Mucosa of descending colon (tissue), 3 donors: ENCODE data around the gene SBF2. TPM values are rescaled to one million over a fixed set of nuclear protein-coding genes. Genes with fewer than 3 reads are reported as not detected.
A peak's percentile ranks its signal among the peaks of the same experiment; 100 is the strongest.

ENCODE experiments used
- ATAC-seq: fragments of 200-7000 bp; cut with Tn5 transposase; one replicate; pipeline ENCODE4 v1.9.1; 2020; ENCODE audit warnings: mild to moderate bottlenecking, moderate library complexity
- DNase-seq, 3 donors: peaks; one replicate each; pipeline ENCODE4 v3.0.0-alpha.2; 2020
- H3K36me3 ChIP-seq: fragments of 200-600 bp; one replicate; pipeline ENCODE4 v1.8.0; 2021; ENCODE audit warnings: low read depth, mild to moderate bottlenecking
- H3K4me1 ChIP-seq: fragments of 200-600 bp; one replicate; pipeline ENCODE4 v1.8.0; 2021; ENCODE audit warnings: low read depth, mild to moderate bottlenecking
- H3K4me3 ChIP-seq: fragments of 200-600 bp; one replicate; pipeline ENCODE4 v1.8.0; 2021; ENCODE audit warnings: mild to moderate bottlenecking
- H3K9me3 ChIP-seq: fragments of 200-600 bp; one replicate; pipeline ENCODE4 v1.8.0; 2021; ENCODE audit warnings: mild to moderate bottlenecking
- CTCF ChIP-seq: fragments of 200-600 bp; IDR thresholded peaks from one replicate; pipeline ENCODE4 v1.8.0; 2022; ENCODE audit warnings: antibody characterized with exemption, mild to moderate bottlenecking
- intact Hi-C, 2 donors: fragments of 100-400 bp; cut with DNase I in 1 of 2; cut with micrococcal nuclease in 1 of 2; formaldehyde crosslinking; loops; one replicate each; pipeline versions ENCODE4 v1.11.0 to v1.11.1; 2022; cut with DNase I, micrococcal nuclease
- total RNA-seq, 3 donors: library from RNA; stranded (reverse); fragmentation: NEBNext Ultra II Directional in 2 of 3; extraction: Animal tissue kit (Norgen Biotek cat#: 25700) in 2 of 3; gene quantifications; one replicate each; pipeline versions ENCODE4 v1.2.1 to v1.2.4, GENCODE V29; 2021 to 2023
- donor health status: DM: no; HTN: no; CAD: no; lungs with moderate emphysema.
- donor health status: DM: no; HTN: no; CAD: no.
- donor health status: DM: no; HTN: yes; CAD: no.

SBF2 gene
- total RNA-seq, 3 donors from 2014 or later, result 35.2 to 60.3 (median 48.2) TPM

- intact Hi-C loops, result loop anchor here (10.0 kb wide), 2 partner anchors 223 to 573 kb away; no protein-coding TSS in a partner anchor
- Histone ChIP-seq H3K36me3 (no peaks in the 10 kb centered on the region), H3K9me3 (no peaks in the 10 kb centered on the region), H3K4me1 (peaks cover 3% of the 10 kb centered on the region), H3K4me3 (no peak overlapping the region)
- ATAC-seq (no peak), DNase-seq (no peak)
- TF ChIP-seq CTCF, result no peak
Measured at GRCh38 chr11:9752091-9752490, 541.9 kb downstream of the SBF2 start.

- Histone ChIP-seq H3K36me3 (no peaks in the 10 kb centered on the region), H3K9me3 (no peaks in the 10 kb centered on the region), H3K4me3 (no peak overlapping the region), H3K4me1 (peaks cover 3% of the 10 kb centered on the region)
- ATAC-seq, result no peak
- DNase-seq, result no peak
- intact Hi-C loops, result loop anchor here (10.0 kb wide), 2 partner anchors 224 to 574 kb away; no protein-coding TSS in a partner anchor
- no peak for TF ChIP-seq CTCF
Measured at GRCh38 chr11:9750551-9750950, 543.5 kb downstream of the SBF2 start.

GRCh38 chr11:9748361-9748970, 545.6 kb downstream of the SBF2 start:
- H3K4me3 ChIP-seq, result no peak overlapping the region
- intact Hi-C loops, result loop anchor here in 1 of 2 donors (5.0 kb wide), 1 partner anchor 136 kb away; no protein-coding TSS in a partner anchor
- H3K9me3 ChIP-seq, result no peaks in the 10 kb centered on the region
- peaks cover 3% of the 10 kb centered on the region for H3K4me1 ChIP-seq
- peak; percentile 53 to 65 (median 62) for DNase-seq
- peak; percentile 51 for TF ChIP-seq CTCF
- no peaks in the 10 kb centered on the region for H3K36me3 ChIP-seq
- ATAC-seq, result peak; percentile 94

GRCh38 chr11:9747828-9748227, 546.2 kb downstream of the SBF2 start:
- no peak for ATAC-seq
- no peak overlapping the region for H3K4me3 ChIP-seq
- intact Hi-C loops, result loop anchor here in 1 of 2 donors (5.0 kb wide), 1 partner anchor 136 kb away; no protein-coding TSS in a partner anchor
- DNase-seq, result no peak
- no peaks in the 10 kb centered on the region for H3K36me3 ChIP-seq
- peaks cover 3% of the 10 kb centered on the region for H3K4me1 ChIP-seq
- no peak for TF ChIP-seq CTCF
- no peaks in the 10 kb centered on the region for H3K9me3 ChIP-seq

- DNase-seq (no peak), ATAC-seq (no peak)
- Histone ChIP-seq H3K4me1 (peaks cover 3% of the 10 kb centered on the region), H3K9me3 (no peaks in the 10 kb centered on the region), H3K36me3 (no peaks in the 10 kb centered on the region), H3K4me3 (no peak overlapping the region)
- TF ChIP-seq CTCF, result no peak
- intact Hi-C loops, result loop anchor here in 1 of 2 donors (5.0 kb wide), 1 partner anchor 135 kb away; no protein-coding TSS in a partner anchor
Measured at GRCh38 chr11:9747229-9747628, 546.8 kb downstream of the SBF2 start.
